WTC11 (cell line): ENCODE measurements around the gene CRNKL1.

Source experiments
- FOXP1 ChIP-seq: sonication (generic); formaldehyde crosslinking; IDR thresholded peaks from 2 replicates; pipeline ENCODE4 v1.8.0; 2022; ENCODE audit warnings: missing genetic modification reagents, mild to moderate bottlenecking, moderate library complexity, borderline replicate concordance
- KAT7 ChIP-seq: sonication (generic); formaldehyde crosslinking; IDR thresholded peaks from 2 replicates; pipeline ENCODE4 v1.8.1; 2023; ENCODE audit warnings: missing genetic modification reagents, mild to moderate bottlenecking, borderline replicate concordance
- NR2C2 ChIP-seq: sonication (generic); formaldehyde crosslinking; IDR thresholded peaks from 2 replicates; pipeline ENCODE4 v1.8.0; 2022; ENCODE audit warnings: mild to moderate bottlenecking, missing genetic modification reagents
- NR3C1 ChIP-seq: sonication (generic); formaldehyde crosslinking; conservative IDR thresholded peaks from 2 replicates; pipeline ENCODE4 v1.8.1; 2023; ENCODE audit warnings: low read depth, mild to moderate bottlenecking, missing genetic modification reagents
- SP1 ChIP-seq: sonication (generic); formaldehyde crosslinking; conservative IDR thresholded peaks from 2 replicates; pipeline ENCODE4 v1.8.1; 2022; ENCODE audit warnings: missing genetic modification reagents
- TP53 ChIP-seq: sonication (generic); formaldehyde crosslinking; IDR thresholded peaks from 2 replicates; pipeline ENCODE4 v1.8.1; 2023; ENCODE audit warnings: mild to moderate bottlenecking, missing genetic modification reagents
- ZNF138 ChIP-seq: sonication (generic); formaldehyde crosslinking; conservative IDR thresholded peaks from 2 replicates; pipeline ENCODE4 v1.8.1; 2022; ENCODE audit warnings: mild to moderate bottlenecking, moderate library complexity, missing genetic modification reagents
- ZNF219 ChIP-seq: sonication (generic); formaldehyde crosslinking; IDR thresholded peaks from 2 replicates; pipeline ENCODE4 v1.8.0; 2023; ENCODE audit warnings: missing genetic modification reagents, mild to moderate bottlenecking, borderline replicate concordance
- ZNF232 ChIP-seq: sonication (generic); formaldehyde crosslinking; IDR thresholded peaks from 2 replicates; pipeline ENCODE4 v1.8.0; 2022; ENCODE audit warnings: mild to moderate bottlenecking, missing genetic modification reagents
- TF ChIP-seq, protein P1 (sequence below): fragments of 200-600 bp; IDR thresholded peaks from 2 replicates; pipeline ENCODE4 v1.8.0; 2022; ENCODE audit warnings: antibody characterized with exemption
- TF ChIP-seq, protein P2 (sequence below): sonication (generic); formaldehyde crosslinking; IDR thresholded peaks from 2 replicates; pipeline ENCODE4 v1.8.1; 2023; ENCODE audit warnings: mild to moderate bottlenecking, moderate library complexity, missing genetic modification reagents
- TF ChIP-seq, protein P3 (sequence below): sonication (generic); formaldehyde crosslinking; IDR thresholded peaks from 2 replicates; pipeline ENCODE4 v1.8.1; 2023; ENCODE audit warnings: mild to moderate bottlenecking, missing genetic modification reagents
- TF ChIP-seq, protein P4 (sequence below): sonication (generic); formaldehyde crosslinking; IDR thresholded peaks from 2 replicates; pipeline ENCODE4 v1.8.1; 2023; ENCODE audit warnings: mild to moderate bottlenecking, missing genetic modification reagents, borderline replicate concordance

DNA sequence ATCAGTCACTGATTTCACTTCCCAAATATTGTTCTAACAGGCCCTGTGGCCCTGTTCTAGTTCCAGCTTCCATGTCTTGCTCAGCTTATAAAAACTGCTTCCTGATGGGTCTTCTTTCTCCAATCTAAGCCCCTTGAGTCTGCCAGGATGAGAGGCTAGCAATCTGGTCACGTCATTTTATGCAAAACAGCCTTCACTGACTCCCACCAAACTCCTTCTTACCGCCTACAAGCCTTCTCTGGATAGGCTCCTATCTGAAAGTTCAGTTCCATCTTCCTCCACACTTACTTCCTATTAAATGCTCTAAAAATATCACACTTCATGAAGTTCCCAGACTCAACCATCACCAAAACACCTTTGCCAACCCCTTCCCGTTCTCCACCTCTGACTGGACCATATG, 15.5 kb downstream of the CRNKL1 start:
- TF ChIP-seq, protein P1, sequence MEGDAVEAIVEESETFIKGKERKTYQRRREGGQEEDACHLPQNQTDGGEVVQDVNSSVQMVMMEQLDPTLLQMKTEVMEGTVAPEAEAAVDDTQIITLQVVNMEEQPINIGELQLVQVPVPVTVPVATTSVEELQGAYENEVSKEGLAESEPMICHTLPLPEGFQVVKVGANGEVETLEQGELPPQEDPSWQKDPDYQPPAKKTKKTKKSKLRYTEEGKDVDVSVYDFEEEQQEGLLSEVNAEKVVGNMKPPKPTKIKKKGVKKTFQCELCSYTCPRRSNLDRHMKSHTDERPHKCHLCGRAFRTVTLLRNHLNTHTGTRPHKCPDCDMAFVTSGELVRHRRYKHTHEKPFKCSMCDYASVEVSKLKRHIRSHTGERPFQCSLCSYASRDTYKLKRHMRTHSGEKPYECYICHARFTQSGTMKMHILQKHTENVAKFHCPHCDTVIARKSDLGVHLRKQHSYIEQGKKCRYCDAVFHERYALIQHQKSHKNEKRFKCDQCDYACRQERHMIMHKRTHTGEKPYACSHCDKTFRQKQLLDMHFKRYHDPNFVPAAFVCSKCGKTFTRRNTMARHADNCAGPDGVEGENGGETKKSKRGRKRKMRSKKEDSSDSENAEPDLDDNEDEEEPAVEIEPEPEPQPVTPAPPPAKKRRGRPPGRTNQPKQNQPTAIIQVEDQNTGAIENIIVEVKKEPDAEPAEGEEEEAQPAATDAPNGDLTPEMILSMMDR: no peak
- TF ChIP-seq, protein P2, sequence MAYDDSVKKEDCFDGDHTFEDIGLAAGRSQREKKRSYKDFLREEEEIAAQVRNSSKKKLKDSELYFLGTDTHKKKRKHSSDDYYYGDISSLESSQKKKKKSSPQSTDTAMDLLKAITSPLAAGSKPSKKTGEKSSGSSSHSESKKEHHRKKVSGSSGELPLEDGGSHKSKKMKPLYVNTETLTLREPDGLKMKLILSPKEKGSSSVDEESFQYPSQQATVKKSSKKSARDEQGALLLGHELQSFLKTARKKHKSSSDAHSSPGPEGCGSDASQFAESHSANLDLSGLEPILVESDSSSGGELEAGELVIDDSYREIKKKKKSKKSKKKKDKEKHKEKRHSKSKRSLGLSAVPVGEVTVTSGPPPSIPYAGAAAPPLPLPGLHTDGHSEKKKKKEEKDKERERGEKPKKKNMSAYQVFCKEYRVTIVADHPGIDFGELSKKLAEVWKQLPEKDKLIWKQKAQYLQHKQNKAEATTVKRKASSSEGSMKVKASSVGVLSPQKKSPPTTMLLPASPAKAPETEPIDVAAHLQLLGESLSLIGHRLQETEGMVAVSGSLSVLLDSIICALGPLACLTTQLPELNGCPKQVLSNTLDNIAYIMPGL (CRISPR knock-in tag): no peak
- TF ChIP-seq, protein P3, sequence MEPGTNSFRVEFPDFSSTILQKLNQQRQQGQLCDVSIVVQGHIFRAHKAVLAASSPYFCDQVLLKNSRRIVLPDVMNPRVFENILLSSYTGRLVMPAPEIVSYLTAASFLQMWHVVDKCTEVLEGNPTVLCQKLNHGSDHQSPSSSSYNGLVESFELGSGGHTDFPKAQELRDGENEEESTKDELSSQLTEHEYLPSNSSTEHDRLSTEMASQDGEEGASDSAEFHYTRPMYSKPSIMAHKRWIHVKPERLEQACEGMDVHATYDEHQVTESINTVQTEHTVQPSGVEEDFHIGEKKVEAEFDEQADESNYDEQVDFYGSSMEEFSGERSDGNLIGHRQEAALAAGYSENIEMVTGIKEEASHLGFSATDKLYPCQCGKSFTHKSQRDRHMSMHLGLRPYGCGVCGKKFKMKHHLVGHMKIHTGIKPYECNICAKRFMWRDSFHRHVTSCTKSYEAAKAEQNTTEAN (CRISPR knock-in tag): no peak
- TF ChIP-seq TP53 (CRISPR knock-in tag) (no peak), FOXP1 (CRISPR knock-in tag) (no peak), NR2C2 (no peak), SP1 (CRISPR knock-in tag) (no peak), KAT7 (CRISPR knock-in tag) (no peak), ZNF219 (no peak), ZNF232 (CRISPR knock-in tag) (no peak), NR3C1 (CRISPR knock-in tag) (no peak), ZNF138 (CRISPR knock-in tag) (no peak)
- TF ChIP-seq, protein P4, sequence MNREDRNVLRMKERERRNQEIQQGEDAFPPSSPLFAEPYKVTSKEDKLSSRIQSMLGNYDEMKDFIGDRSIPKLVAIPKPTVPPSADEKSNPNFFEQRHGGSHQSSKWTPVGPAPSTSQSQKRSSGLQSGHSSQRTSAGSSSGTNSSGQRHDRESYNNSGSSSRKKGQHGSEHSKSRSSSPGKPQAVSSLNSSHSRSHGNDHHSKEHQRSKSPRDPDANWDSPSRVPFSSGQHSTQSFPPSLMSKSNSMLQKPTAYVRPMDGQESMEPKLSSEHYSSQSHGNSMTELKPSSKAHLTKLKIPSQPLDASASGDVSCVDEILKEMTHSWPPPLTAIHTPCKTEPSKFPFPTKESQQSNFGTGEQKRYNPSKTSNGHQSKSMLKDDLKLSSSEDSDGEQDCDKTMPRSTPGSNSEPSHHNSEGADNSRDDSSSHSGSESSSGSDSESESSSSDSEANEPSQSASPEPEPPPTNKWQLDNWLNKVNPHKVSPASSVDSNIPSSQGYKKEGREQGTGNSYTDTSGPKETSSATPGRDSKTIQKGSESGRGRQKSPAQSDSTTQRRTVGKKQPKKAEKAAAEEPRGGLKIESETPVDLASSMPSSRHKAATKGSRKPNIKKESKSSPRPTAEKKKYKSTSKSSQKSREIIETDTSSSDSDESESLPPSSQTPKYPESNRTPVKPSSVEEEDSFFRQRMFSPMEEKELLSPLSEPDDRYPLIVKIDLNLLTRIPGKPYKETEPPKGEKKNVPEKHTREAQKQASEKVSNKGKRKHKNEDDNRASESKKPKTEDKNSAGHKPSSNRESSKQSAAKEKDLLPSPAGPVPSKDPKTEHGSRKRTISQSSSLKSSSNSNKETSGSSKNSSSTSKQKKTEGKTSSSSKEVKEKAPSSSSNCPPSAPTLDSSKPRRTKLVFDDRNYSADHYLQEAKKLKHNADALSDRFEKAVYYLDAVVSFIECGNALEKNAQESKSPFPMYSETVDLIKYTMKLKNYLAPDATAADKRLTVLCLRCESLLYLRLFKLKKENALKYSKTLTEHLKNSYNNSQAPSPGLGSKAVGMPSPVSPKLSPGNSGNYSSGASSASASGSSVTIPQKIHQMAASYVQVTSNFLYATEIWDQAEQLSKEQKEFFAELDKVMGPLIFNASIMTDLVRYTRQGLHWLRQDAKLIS (CRISPR knock-in tag): no peak
